ENCODE results near the gene CCL20.

The CCL20 gene

DNA sequence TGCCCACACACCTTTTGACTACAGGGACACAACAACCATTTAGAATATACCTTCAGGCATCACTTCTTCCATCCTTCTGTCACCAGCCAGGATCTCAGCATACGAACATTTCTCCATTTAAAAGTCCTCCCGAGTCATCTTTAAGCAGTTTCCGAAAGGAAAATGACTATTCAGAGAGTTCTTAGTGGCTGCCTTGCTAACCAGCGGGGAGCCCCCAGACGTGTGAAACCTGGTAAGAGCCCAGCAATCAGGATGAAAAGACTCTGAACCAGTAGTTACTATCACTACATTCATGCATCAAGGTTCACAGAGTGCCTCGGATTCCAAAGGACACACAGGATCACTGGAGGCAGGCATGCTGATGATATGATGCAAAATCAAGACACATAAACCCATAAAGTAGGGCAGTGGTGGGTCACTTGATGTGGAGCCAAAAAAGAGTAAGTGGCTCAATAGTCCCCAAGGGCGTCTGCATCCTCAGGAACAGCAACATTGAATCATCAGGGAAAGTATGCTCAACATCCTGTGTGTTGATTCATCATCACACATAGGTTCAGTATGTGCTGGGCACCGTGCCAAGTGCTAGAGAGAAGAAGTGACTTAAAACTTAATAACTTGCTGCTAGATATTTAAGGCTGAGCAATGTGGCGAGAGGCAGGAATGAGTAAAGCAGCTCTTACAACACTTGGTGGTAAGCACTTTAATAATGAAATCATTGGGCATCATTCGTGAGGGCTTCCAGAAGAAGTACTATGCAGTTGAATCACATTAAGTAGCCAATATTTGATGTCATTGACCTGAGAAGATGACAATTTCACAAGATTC is 4.4 kb downstream of the CCL20 start (continued):
- TF ChIP-seq, protein P1, sequence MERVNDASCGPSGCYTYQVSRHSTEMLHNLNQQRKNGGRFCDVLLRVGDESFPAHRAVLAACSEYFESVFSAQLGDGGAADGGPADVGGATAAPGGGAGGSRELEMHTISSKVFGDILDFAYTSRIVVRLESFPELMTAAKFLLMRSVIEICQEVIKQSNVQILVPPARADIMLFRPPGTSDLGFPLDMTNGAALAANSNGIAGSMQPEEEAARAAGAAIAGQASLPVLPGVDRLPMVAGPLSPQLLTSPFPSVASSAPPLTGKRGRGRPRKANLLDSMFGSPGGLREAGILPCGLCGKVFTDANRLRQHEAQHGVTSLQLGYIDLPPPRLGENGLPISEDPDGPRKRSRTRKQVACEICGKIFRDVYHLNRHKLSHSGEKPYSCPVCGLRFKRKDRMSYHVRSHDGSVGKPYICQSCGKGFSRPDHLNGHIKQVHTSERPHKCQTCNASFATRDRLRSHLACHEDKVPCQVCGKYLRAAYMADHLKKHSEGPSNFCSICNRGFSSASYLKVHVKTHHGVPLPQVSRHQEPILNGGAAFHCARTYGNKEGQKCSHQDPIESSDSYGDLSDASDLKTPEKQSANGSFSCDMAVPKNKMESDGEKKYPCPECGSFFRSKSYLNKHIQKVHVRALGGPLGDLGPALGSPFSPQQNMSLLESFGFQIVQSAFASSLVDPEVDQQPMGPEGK (tag by site-specific recombination; IDR thresholded peaks at IDR 0.05), result peak; percentile 42
- TF ChIP-seq ZNF660 (tag by site-specific recombination; IDR thresholded peaks at IDR 0.05) (peak; percentile 99), ZNF324 (tag by site-specific recombination; IDR thresholded peaks at IDR 0.05) (peak; percentile 71; the same call in 1 of the 2 replicates), ZNF529 (tag by site-specific recombination; IDR thresholded peaks at IDR 0.05; ENCODE audit: insufficient replicate concordance) (peak; percentile 70), ZBTB20 (tag by site-specific recombination; IDR thresholded peaks at IDR 0.05) (peak; percentile 90), ZNF768 (tag by site-specific recombination; IDR thresholded peaks at IDR 0.05) (no peak), SP7 (tag by site-specific recombination; IDR thresholded peaks at IDR 0.05) (peak; percentile 79), ZNF184 (tag by site-specific recombination; IDR thresholded peaks at IDR 0.05) (peak; percentile 95), ZNF558 (tag by site-specific recombination; IDR thresholded peaks at IDR 0.05) (peak; percentile 76), KLF7 (tag by site-specific recombination; IDR thresholded peaks at IDR 0.05; ENCODE audit: borderline replicate concordance) (no peak), ZNF112 (tag by site-specific recombination; IDR thresholded peaks at IDR 0.05) (peak; percentile 61; the same call in 1 of the 2 replicates), KLF10 (tag by site-specific recombination; IDR thresholded peaks at IDR 0.05) (peak; percentile 63; the same call in 1 of the 2 replicates), ZNF274 (IDR thresholded peaks at IDR 0.05; ENCODE audit: low read length) (no peak), ZNF274 (tag by site-specific recombination; IDR thresholded peaks at IDR 0.05; ENCODE audit: borderline replicate concordance) (no peak), ZNF157 (tag by site-specific recombination; IDR thresholded peaks at IDR 0.05) (no peak), ZNF175 (tag by site-specific recombination; IDR thresholded peaks at IDR 0.05) (no peak), ZNF394 (tag by site-specific recombination; IDR thresholded peaks at IDR 0.05; ENCODE audit: borderline replicate concordance) (peak; percentile 21; the same call in 1 of the 2 replicates), ZNF211 (tag by site-specific recombination; IDR thresholded peaks at IDR 0.05; ENCODE audit: low read depth) (no peak), ZNF23 (tag by site-specific recombination; IDR thresholded peaks at IDR 0.05; ENCODE audit: borderline replicate concordance) (no peak)
- TF ChIP-seq, protein P2, sequence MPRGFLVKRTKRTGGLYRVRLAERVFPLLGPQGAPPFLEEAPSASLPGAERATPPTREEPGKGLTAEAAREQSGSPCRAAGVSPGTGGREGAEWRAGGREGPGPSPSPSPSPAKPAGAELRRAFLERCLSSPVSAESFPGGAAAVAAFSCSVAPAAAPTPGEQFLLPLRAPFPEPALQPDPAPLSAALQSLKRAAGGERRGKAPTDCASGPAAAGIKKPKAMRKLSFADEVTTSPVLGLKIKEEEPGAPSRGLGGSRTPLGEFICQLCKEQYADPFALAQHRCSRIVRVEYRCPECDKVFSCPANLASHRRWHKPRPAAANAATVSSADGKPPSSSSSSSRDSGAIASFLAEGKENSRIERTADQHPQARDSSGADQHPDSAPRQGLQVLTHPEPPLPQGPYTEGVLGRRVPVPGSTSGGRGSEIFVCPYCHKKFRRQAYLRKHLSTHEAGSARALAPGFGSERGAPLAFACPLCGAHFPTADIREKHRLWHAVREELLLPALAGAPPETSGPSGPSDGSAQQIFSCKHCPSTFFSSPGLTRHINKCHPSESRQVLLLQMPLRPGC (tag by site-specific recombination; IDR thresholded peaks at IDR 0.05), result peak; percentile 81
- TF ChIP-seq, protein P3, sequence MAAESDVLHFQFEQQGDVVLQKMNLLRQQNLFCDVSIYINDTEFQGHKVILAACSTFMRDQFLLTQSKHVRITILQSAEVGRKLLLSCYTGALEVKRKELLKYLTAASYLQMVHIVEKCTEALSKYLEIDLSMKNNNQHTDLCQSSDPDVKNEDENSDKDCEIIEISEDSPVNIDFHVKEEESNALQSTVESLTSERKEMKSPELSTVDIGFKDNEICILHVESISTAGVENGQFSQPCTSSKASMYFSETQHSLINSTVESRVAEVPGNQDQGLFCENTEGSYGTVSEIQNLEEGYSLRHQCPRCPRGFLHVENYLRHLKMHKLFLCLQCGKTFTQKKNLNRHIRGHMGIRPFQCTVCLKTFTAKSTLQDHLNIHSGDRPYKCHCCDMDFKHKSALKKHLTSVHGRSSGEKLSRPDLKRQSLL (tag by site-specific recombination; IDR thresholded peaks at IDR 0.05), result no peak
- TF ChIP-seq, protein P4, sequence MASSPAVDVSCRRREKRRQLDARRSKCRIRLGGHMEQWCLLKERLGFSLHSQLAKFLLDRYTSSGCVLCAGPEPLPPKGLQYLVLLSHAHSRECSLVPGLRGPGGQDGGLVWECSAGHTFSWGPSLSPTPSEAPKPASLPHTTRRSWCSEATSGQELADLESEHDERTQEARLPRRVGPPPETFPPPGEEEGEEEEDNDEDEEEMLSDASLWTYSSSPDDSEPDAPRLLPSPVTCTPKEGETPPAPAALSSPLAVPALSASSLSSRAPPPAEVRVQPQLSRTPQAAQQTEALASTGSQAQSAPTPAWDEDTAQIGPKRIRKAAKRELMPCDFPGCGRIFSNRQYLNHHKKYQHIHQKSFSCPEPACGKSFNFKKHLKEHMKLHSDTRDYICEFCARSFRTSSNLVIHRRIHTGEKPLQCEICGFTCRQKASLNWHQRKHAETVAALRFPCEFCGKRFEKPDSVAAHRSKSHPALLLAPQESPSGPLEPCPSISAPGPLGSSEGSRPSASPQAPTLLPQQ (tag by site-specific recombination; IDR thresholded peaks at IDR 0.05), result peak; percentile 51; the same call in 1 of the 2 replicates
- TF ChIP-seq, protein P5, sequence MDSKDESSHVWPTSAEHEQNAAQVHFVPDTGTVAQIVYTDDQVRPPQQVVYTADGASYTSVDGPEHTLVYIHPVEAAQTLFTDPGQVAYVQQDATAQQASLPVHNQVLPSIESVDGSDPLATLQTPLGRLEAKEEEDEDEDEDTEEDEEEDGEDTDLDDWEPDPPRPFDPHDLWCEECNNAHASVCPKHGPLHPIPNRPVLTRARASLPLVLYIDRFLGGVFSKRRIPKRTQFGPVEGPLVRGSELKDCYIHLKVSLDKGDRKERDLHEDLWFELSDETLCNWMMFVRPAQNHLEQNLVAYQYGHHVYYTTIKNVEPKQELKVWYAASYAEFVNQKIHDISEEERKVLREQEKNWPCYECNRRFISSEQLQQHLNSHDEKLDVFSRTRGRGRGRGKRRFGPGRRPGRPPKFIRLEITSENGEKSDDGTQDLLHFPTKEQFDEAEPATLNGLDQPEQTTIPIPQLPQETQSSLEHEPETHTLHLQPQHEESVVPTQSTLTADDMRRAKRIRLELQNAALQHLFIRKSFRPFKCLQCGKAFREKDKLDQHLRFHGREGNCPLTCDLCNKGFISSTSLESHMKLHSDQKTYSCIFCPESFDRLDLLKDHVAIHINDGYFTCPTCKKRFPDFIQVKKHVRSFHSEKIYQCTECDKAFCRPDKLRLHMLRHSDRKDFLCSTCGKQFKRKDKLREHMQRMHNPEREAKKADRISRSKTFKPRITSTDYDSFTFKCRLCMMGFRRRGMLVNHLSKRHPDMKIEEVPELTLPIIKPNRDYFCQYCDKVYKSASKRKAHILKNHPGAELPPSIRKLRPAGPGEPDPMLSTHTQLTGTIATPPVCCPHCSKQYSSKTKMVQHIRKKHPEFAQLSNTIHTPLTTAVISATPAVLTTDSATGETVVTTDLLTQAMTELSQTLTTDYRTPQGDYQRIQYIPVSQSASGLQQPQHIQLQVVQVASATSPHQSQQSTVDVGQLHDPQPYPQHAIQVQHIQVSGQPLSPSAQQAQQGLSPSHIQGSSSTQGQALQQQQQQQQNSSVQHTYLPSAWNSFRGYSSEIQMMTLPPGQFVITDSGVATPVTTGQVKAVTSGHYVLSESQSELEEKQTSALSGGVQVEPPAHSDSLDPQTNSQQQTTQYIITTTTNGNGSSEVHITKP (tag by site-specific recombination; IDR thresholded peaks at IDR 0.05), result peak; percentile 34; the same call in 1 of the 2 replicates
- TF ChIP-seq, protein P6, sequence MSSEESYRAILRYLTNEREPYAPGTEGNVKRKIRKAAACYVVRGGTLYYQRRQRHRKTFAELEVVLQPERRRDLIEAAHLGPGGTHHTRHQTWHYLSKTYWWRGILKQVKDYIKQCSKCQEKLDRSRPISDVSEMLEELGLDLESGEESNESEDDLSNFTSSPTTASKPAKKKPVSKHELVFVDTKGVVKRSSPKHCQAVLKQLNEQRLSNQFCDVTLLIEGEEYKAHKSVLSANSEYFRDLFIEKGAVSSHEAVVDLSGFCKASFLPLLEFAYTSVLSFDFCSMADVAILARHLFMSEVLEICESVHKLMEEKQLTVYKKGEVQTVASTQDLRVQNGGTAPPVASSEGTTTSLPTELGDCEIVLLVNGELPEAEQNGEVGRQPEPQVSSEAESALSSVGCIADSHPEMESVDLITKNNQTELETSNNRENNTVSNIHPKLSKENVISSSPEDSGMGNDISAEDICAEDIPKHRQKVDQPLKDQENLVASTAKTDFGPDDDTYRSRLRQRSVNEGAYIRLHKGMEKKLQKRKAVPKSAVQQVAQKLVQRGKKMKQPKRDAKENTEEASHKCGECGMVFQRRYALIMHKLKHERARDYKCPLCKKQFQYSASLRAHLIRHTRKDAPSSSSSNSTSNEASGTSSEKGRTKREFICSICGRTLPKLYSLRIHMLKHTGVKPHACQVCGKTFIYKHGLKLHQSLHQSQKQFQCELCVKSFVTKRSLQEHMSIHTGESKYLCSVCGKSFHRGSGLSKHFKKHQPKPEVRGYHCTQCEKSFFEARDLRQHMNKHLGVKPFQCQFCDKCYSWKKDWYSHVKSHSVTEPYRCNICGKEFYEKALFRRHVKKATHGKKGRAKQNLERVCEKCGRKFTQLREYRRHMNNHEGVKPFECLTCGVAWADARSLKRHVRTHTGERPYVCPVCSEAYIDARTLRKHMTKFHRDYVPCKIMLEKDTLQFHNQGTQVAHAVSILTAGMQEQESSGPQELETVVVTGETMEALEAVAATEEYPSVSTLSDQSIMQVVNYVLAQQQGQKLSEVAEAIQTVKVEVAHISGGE (tag by site-specific recombination; conservative IDR thresholded peaks at IDR 0.05; ENCODE audit: low read depth), result no peak
